Keratinocyte (primary cell): ENCODE results near the gene HPD.

Experiments
- CTCF ChIP-seq, 3 experiments: IDR thresholded peaks in 1 of 3; conservative IDR thresholded peaks in 1 of 3; optimal IDR thresholded peaks in 1 of 3; 2 replicates in 2 of 3; 3 replicates in 1 of 3; pipeline versions ENCODE3 to v1.5.1; 2011; ENCODE audit warnings: low read length in 3 of 3, mild to moderate bottlenecking in 3 of 3, moderate library complexity in 2 of 3, control low read depth in 1 of 3, inconsistent platforms in 1 of 3; ENCODE audit not compliant: insufficient read depth in 2 of 3; ENCODE audit errors: extremely low read depth in 1 of 3
- EZH2 ChIP-seq: IDR thresholded peaks from one replicate; pipeline ENCODE4 v1.6.1; 2012; ENCODE audit warnings: inconsistent platforms, mild to moderate bottlenecking, low read length, moderate library complexity

GRCh38 chr12:121873216-121873569 is 14.5 kb upstream of the HPD start:
- TF ChIP-seq CTCF (optimal IDR thresholded peaks at IDR 0.05 in 1 of 3, IDR thresholded peaks at IDR 0.05 in 1 of 3, conservative IDR thresholded peaks at IDR 0.05 in 1 of 3; ENCODE audit: extremely low read depth in 1 of 3, insufficient read depth in 2 of 3, low read length in 3 of 3) (no peak), EZH2 (no peak)
